ENCODE data around the gene GP9.

Gene GP9

GRCh38 chr3:129060276-129061022, at the start of gene GP9:
Gene GP9, plus strand, starts transcription at chr3:129060779. Its CDS starts 961 bp downstream, at chr3:129061740.
- DNase-seq: peak; percentile 48 to 58 (median 56)

DNA sequence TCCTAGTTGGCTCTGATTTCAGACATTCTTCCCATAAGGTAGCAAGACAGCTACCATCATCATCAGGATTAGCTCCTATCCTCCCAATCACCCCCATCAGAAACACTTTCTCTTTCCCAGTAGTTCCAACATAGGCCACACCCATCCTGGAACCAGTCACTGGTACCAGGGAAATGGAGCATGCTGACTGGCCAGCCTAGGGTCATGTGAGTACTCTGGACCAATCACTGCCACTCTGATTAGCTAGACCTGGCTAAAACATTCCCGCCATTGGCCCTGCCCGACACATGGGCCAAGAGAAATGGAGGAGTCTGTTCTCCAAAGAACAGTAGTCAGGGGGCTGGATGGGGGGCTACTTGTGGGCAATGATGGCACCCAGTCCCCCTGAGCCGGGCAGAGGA, 47.1 kb upstream of the GP9 start:
- DNase-seq: peak in 2 of 3 donors; percentile 39 to 45

DNA sequence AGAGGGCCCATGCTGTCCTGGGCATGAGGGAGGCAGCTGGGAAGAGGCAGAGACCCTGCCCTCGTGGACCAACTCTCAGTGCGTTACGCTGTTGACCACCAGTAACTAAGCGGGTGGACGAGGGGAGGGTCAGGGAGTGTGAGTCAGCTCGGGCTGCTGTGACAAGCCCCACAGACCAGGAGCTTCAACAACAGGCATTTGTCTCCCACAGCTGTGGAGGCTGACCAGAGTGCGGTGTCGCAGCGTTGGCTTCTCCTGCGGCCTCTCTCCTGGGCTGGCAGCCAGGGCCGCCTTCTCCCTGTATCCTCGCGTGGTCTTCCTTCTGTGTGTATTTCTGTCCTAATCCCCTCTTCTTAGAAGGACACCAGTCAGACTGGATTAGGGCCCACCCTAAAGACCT, 46.4 kb upstream of the GP9 start:
- no peak for DNase-seq

GRCh38 chr3:129014793-129015345, 45.7 kb upstream of the GP9 start:
- DNase-seq: no peak

DNA sequence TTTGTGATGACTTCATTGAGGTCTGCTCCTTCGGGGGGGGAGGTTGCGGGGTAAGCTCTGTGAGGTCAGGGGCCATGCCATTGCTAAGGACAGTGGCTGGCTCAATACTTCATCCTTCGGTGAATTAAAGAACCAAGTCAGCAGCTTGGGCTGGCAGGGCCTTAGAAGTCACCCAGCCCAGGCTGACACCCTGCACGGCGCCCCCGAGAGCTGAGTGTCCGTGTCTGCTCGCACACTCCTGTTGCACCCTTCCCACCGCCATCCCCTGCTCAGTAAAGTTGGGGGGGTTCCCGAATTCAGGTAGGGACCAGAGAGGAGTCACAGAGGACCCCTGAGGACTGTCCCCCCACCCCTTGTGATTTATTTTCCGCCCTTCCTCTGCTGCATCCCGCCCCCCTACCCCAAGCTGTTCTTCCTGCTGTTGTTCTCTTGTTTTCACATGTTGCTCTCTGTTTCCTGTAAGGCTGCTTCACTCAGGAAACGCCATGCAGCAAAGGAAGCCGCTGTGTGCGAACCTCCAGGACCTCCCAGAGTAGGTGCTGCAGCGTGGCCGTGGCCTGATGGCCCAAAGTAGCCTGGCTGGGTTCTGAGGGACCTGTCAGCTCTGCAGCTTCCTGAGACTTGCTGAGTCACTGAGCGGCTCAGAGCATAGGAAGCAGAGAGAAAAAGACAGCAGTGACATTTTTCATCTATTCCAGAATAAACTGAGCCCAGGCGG, 45.0 kb upstream of the GP9 start:
- peak in 2 of 3 donors; percentile 36 to 42 for DNase-seq

DNA sequence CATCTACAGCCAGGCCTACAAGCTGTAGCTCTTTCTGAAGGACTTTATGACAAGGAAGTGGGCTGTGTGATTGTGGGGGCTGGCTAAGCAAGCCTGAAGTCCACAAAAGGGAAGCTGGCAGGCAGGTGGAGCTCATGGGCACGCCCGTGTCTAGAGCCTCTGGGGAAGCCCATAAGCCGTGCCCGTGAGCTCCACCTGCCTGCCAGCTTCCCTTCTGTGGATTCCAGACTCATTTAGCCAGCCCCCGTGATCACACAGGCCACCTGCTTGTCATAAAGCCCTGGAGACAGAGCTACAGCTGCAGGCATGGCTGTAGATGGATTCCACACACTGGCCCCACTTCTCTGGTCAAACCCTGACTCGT, 44.2 kb upstream of the GP9 start:
- DNase-seq: peak; percentile 36 to 51 (median 41)

DNA sequence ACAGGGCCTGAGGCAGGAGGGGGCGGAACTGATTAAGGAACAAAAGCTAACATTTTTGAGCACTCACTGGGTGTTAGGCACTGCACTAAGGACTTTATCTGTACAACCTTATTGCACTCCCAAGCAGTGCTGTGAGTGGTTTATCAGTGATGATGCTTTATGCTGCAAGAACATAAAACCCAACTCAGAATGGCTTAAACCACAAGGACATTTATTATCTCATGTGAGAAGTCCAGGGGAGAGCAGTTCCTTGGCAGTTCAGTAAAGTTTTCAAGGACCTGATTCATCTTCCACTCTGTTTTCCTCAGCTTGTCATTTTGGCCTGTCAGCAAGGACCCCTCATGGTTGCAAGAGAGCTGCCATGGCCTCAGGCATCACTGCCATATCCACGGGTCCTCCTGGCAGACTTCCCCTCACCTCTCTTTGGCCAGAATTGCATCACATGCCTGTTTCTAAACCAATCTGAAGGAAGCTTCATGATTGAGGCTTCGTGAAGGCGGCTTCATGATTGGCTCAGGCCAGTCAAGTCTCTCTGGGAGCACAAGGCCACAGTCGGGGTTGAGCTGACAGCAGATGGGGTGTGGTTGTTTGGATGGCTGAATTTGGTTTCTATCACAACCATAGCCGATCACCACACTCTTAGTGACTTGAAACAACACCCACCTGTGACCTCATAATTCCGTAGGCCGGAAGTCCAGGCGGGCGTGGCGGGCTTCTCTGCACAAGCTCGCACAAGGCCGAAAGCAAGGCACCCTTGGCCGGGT, 43.7 kb upstream of the GP9 start:
- DNase-seq: no peak

- no peak for DNase-seq
These were observed 43.1 kb upstream of the GP9 start for GRCh38 chr3:129017484-129017899.

- DNase-seq: no peak
These were observed 42.3 kb upstream of the GP9 start for GRCh38 chr3:129018271-129018670.

DNA sequence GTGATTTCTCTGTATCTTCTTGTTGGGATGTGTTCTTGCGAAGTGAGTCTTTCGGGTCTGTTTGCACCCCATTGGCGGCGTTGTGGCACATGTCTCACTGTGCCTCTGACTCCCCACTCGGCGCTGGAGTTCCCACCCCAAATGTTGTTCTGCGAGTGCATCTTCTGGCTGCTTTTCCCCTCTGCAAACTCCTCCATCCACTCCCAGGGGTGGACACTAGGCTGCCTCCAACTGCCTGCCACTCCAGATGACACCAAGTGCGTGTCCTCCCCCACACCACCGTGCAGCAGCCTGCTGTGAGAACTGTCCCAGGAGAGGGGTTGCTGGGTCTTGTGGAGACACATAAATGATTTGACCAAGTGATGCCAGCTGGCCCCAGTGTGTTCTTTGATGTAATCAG, 41.8 kb upstream of the GP9 start:
- DNase-seq: no peak

GRCh38 chr3:129019266-129019665, 41.3 kb upstream of the GP9 start:
- DNase-seq: no peak

DNA sequence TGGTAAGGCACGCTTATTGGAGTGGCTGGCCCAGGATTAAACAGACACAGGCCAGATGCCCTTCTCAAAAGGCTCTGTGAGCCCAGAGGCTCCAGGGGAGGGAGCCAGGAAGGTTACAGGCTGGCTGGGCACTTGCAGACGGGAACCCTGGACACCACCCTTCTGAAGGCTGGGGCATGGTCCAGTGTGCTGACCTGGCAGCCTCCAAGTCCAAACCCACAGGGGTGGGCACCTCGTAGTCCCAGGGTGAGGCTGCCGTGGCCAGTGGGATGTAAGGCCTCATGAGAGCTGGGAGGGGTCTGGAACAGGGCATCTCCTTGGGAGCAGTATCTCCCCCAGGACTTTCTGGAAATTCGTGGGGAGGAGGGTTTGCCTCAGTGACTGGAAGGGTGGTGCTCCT, 39.9 kb upstream of the GP9 start:
- no peak for DNase-seq

DNA sequence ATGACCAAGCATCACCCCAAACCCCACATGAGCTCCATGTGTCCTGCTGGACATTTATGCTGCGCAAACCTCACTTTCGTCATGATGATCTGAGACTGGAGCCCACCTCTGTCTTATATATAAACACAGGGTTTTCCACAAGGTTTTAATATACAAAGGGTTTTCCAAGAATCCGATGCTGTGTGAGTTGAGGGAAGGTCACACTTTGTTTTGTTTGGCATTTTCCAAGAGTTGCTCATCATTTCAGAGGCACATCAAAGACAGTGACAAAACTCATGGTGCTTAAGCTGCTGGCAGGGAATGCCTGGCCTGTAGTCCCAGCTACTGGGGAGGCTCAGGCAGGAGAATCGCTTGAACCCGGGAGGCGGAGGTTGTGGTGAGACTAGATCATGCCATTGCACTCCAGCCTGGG, 39.4 kb upstream of the GP9 start:
- no peak for DNase-seq

- no peak for DNase-seq
These were observed 38.2 kb upstream of the GP9 start for GRCh38 chr3:129022114-129023007.

DNA sequence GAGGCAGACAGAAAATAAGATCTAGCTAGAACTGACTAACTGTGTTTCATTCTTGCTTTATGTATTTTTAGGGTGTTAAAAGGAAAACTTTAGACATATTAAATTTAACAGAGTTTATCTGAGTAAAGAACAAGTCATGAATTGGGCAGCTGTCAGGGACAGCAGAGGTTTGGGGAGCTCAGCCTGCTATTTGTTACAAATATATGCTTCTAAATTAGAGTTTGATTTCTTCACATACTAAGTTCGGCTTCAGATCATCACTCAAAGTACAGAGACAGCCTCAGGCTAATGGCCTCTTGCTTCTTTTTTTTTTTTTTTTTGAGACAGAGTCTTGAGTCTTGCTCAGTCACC, 37.6 kb upstream of the GP9 start:
- no peak for DNase-seq

- no peak for DNase-seq
These were observed 36.7 kb upstream of the GP9 start for GRCh38 chr3:129023909-129024308.

GRCh38 chr3:129025108-129025507, 35.5 kb upstream of the GP9 start:
- DNase-seq: no peak

- no peak for DNase-seq
These were observed 34.7 kb upstream of the GP9 start for GRCh38 chr3:129025691-129026435.

- peak; percentile 92 to 96 (median 93) for DNase-seq
These were observed 33.6 kb upstream of the GP9 start for GRCh38 chr3:129026728-129027543.

GRCh38 chr3:129027544-129027880, 33.1 kb upstream of the GP9 start:
- no peak for DNase-seq

DNA sequence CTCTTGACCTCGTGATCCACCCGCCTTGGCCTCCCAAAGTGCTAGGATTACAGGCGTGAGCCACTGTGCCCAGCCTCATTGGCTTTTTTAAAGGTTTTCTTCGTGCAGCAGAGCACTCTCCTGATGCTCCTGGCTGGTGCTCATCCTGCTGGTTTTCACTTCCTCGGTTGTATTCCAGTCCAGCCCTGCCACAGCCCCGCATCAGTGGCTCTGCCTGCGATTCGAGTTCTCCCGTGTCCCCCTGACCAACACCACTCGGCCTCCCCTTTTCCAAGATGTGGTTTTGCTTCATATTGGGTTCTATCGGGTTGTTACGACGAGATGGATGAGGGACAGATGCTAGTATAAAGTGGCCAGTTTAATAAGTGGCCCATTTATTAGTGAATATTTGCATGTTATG, 31.7 kb upstream of the GP9 start:
- DNase-seq: no peak

All from suppressor macrophage treated with lipopolysaccharide for 1 hour (primary cell).